HCT116 (cell line): Measurements from ENCODE around the gene TAF9.

Experiments
- CEBPB ChIP-seq: IDR thresholded peaks from 2 replicates; pipeline ENCODE4 v1.6.1; 2012; ENCODE audit warnings: low read depth
- CTCF ChIP-seq, 3 experiments: fragments of 200-600 bp in 1 of 3; sonication (generic) in 1 of 3; IDR thresholded peaks in 2 of 3; conservative IDR thresholded peaks in 1 of 3; 2 replicates each; pipeline ENCODE4 v1.5.1; 2012 to 2017; ENCODE audit warnings: low read depth in 2 of 3, low read length in 2 of 3, antibody characterized with exemption in 1 of 3, borderline replicate concordance in 1 of 3, control low read depth in 1 of 3, mild to moderate bottlenecking in 1 of 3, mixed read lengths in 1 of 3, mixed run types in 1 of 3, moderate library complexity in 1 of 3; ENCODE audit not compliant: insufficient read depth in 1 of 3
- EGR1 ChIP-seq: IDR thresholded peaks from 2 replicates; pipeline ENCODE4 v1.6.1; 2012; ENCODE audit warnings: low read depth
- EZH2 ChIP-seq: fragments of 200-600 bp; sonication (generic); IDR thresholded peaks from 2 replicates; pipeline ENCODE4 v1.6.1; 2017; ENCODE audit warnings: antibody characterized with exemption, mixed run types
- EZH2phosphoT487 ChIP-seq: fragments of 200-600 bp; IDR thresholded peaks from 2 replicates; pipeline ENCODE4 v1.6.1; 2018; ENCODE audit warnings: antibody characterized with exemption, borderline replicate concordance
- POLR2A ChIP-seq: IDR thresholded peaks from 2 replicates; pipeline ENCODE4 v1.7.0; 2011; ENCODE audit warnings: borderline replicate concordance; ENCODE audit not compliant: insufficient read depth, insufficient read length; ENCODE audit errors: extremely low read depth
- RAD21 ChIP-seq: IDR thresholded peaks from 2 replicates; pipeline ENCODE4 v1.6.1; 2012; ENCODE audit warnings: low read depth, mild to moderate bottlenecking
- REST ChIP-seq: IDR thresholded peaks from 2 replicates; pipeline ENCODE4 v1.6.1; 2012; ENCODE audit warnings: low read depth
- SP1 ChIP-seq: IDR thresholded peaks from 2 replicates; pipeline ENCODE4 v1.6.1; 2012; ENCODE audit warnings: low read depth
- SRF ChIP-seq: IDR thresholded peaks from 2 replicates; pipeline ENCODE4 v1.6.1; 2012; ENCODE audit warnings: low read depth
- TCF7L2 ChIP-seq: IDR thresholded peaks from 2 replicates; pipeline ENCODE4 v1.7.0; 2011; ENCODE audit warnings: borderline replicate concordance, inconsistent platforms; ENCODE audit not compliant: insufficient read depth, insufficient read length; ENCODE audit errors: extremely low read depth
- ZNF274 ChIP-seq: fragments of 200-500 bp; sonication (Bioruptor generic); IDR thresholded peaks from 2 replicates; pipeline ENCODE4 v1.6.1; 2014; ENCODE audit warnings: mild to moderate bottlenecking, low read depth, low read length, inconsistent platforms

GRCh38 chr5:69331528-69332445, 37.5 kb downstream of the TAF9 start:
- TF ChIP-seq EZH2 (no peak), CTCF (IDR thresholded peaks at IDR 0.05 in 2 of 3, conservative IDR thresholded peaks at IDR 0.05 in 1 of 3; ENCODE audit: borderline replicate concordance in 1 of 3, insufficient read depth in 1 of 3, low read depth in 2 of 3, low read length in 2 of 3) (no peak), ZNF274 (no peak), REST (no peak), EGR1 (no peak), SP1 (no peak), POLR2A (no peak), CEBPB (no peak), RAD21 (no peak), SRF (no peak), EZH2phosphoT487 (no peak), TCF7L2 (no peak)
